ENCODE measurements around the gene MTREX.

GRCh38 chr5:55391707-55392106, 83.9 kb downstream of the MTREX start:
- TF ChIP-seq CTCF (IDR thresholded peaks at IDR 0.05) = no peak
- TF ChIP-seq POLR2A (IDR thresholded peaks at IDR 0.05) = no peak
